Heart right ventricle (tissue), 16 donors: ENCODE data around the gene VPS26A. TPM values are rescaled to one million over a fixed set of nuclear protein-coding genes. Genes with fewer than 3 reads are reported as not detected.
A peak's percentile ranks its signal among the peaks of the same experiment; 100 is the strongest.

Source experiments
- ATAC-seq, 8 donors: fragments of 200-7000 bp; cut with Tn5 transposase; one replicate each; pipeline ENCODE4 v1.9.1; 2020; ENCODE audit warnings: mild to moderate bottlenecking in 8 of 8, moderate library complexity in 8 of 8, moderate number of reproducible peaks in 1 of 8
- DNase-seq, 2 donors: peaks; one replicate each; pipeline ENCODE4 v3.0.0-alpha.2; 2020
- H3K27ac ChIP-seq, 10 donors: fragments of 200-600 bp; sonication (generic) in 2 of 10; one replicate each; pipeline versions ENCODE4 v1.5.0 to v1.8.0; 2020 to 2022; ENCODE audit warnings: mild to moderate bottlenecking in 3 of 10
- H3K27me3 ChIP-seq, 7 donors: fragments of 200-600 bp; one replicate each; pipeline ENCODE4 v1.8.0; 2021 to 2022; ENCODE audit warnings: mild to moderate bottlenecking in 2 of 7
- H3K36me3 ChIP-seq, 9 donors: fragments of 200-600 bp; sonication (generic) in 1 of 9; one replicate each; pipeline versions ENCODE4 v1.5.0 to v1.8.0; 2020 to 2022; ENCODE audit warnings: mild to moderate bottlenecking in 2 of 9
- H3K4me1 ChIP-seq, 9 donors: fragments of 200-600 bp; sonication (generic) in 1 of 9; one replicate each; pipeline versions ENCODE4 v1.5.0 to v1.8.0; 2020 to 2022; ENCODE audit warnings: mild to moderate bottlenecking in 4 of 9
- H3K4me3 ChIP-seq, 10 donors: fragments of 200-600 bp; sonication (generic) in 2 of 10; one replicate each; pipeline versions ENCODE4 v1.5.0 to v1.8.0; 2020 to 2022; ENCODE audit warnings: mild to moderate bottlenecking in 7 of 10, moderate library complexity in 2 of 10
- H3K9me3 ChIP-seq, 11 donors: fragments of 200-600 bp in 10 of 11; sonication (generic) in 2 of 11; one replicate each; pipeline versions ENCODE4 v1.5.0 to v1.8.0; 2013 to 2022; ENCODE audit warnings: mild to moderate bottlenecking in 2 of 11, control low read depth in 1 of 11, moderate library complexity in 1 of 11
- whole genome bisulfite sequencing, 2 donors: extraction: QIAGEN DNeasy Blood & Tissue Kit; methylation state at CpG; one replicate each; pipeline ENCODE4 v1.1.7; 2013; ENCODE audit warnings: inconsistent platforms in 1 of 2; 5-methylcytosine and 5-hydroxymethylcytosine counted together
- intact Hi-C, 10 donors: fragments of 100-400 bp; cut with DNase I; formaldehyde crosslinking; loops; one replicate each; pipeline versions ENCODE4 v1.11.1 to v1.14.2; 2022
- polyA plus RNA-seq, 2 donors: library from polyadenylated mRNA; stranded (reverse); fragments of 200-250 nt; gene quantifications; one replicate each; pipeline ENCODE4 v1.2.3, GENCODE V29; 2013
- total RNA-seq, 10 donors: library from RNA; stranded (reverse); fragmentation: NEBNext Ultra II Directional in 3 of 10; extraction: Animal tissue kit (Norgen Biotek cat#: 25700) in 3 of 10; gene quantifications; one replicate each; pipeline versions ENCODE4 v1.2.1 to v1.2.4, GENCODE V29; 2021 to 2023
- TF ChIP-seq, protein P1 (sequence below), 9 donors: fragments of 200-600 bp; sonication (generic) in 2 of 9; IDR thresholded peaks; one replicate each; pipeline versions ENCODE4 v1.5.0 to v1.8.0; 2021 to 2022; ENCODE audit warnings: antibody characterized with exemption in 9 of 9, mild to moderate bottlenecking in 5 of 9, moderate library complexity in 1 of 9
- donor health status: Arrhythmogenic right ventricular cardiomyopathy.
- donor health status: ischemic (EF 13 %, LVEDD 7.1; RV severe dilation, severe dysfunction).
- donor health status: healthy with polysubstance abuse.
- donor health status: DM: no; HTN: yes; CAD: no.
- donor health status: DM: no; HTN: no; CAD: no.
- donor health status: ischemic (EF 25% LVEDD 6.9; RV normal size, moderate dysfunction).
- donor health status: ischemic (EF 25% LVEDD 5.7; RV mildly dilated, moderate dysfunction).
- donor health status: healthy.
- donor health status: DM: yes; HTN: yes; CAD: no.
- donor health status: Ischemic cardiomyopathy.
- donor health status: ischemic (EF 35%, LVEDD 5.7; RV mildly dilated, moderate dysfunction).
- donor health status: nonischemic (EF 11% LVEDD 7.7; RV severe dilation, severe dysfunction).
- donor health status: DM: yes; HTN: yes; CAD: no.
- donor health status: PGD.
- donor health status: ischemic (EF 29% LVEDD 5.4; RV normal size, mild dysfunction).
- donor health status: nonischemic (EF 23%, LVEDD 6.1; RV moderate dilation, normal function).

The VPS26A gene
- total and polyA plus RNA-seq, 12 donors = 15.9 to 43.8 (median 34.2) TPM

DNA sequence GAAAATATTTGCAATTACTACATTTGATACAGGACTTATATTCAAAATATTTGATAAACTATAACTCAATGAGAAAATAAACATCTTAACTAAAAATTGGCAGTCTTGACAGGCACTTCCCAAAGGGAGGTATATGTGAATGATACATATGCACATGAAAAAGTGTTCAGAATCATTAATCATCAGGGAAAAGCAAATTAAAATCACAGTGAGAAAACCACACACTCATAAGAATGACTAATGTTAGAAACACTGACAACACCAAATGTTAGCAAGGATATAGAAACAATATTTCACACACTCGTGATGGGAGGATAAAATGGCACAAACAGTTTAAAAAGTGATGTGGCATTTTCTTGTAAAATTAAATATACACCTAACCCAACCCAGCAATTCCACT is 4.1 kb upstream of the VPS26A start:
- Histone ChIP-seq H3K4me1 (peaks cover under 1 to 9% (median 7%) of the 10 kb centered on the region in 9 donors), H3K4me3 (no peak overlapping the region), H3K9me3 (no peaks in the 10 kb centered on the region), H3K27ac (no peak overlapping the region), H3K27me3 (no peaks in the 10 kb centered on the region), H3K36me3 (no peaks in the 10 kb centered on the region)
- TF ChIP-seq, protein P1, sequence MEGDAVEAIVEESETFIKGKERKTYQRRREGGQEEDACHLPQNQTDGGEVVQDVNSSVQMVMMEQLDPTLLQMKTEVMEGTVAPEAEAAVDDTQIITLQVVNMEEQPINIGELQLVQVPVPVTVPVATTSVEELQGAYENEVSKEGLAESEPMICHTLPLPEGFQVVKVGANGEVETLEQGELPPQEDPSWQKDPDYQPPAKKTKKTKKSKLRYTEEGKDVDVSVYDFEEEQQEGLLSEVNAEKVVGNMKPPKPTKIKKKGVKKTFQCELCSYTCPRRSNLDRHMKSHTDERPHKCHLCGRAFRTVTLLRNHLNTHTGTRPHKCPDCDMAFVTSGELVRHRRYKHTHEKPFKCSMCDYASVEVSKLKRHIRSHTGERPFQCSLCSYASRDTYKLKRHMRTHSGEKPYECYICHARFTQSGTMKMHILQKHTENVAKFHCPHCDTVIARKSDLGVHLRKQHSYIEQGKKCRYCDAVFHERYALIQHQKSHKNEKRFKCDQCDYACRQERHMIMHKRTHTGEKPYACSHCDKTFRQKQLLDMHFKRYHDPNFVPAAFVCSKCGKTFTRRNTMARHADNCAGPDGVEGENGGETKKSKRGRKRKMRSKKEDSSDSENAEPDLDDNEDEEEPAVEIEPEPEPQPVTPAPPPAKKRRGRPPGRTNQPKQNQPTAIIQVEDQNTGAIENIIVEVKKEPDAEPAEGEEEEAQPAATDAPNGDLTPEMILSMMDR (IDR thresholded peaks at IDR 0.05) = no peak
- intact Hi-C loops = loop anchor here in 2 of 10 donors (5.0 to 10.0 kb wide), 2 partner anchors 62 to 115 kb away; partner anchors contain the start of gene SUPV3L1 (in 1 of the 2)
- 67 to 74% methylated on average over 1 of the region's 1 CpG for WGBS, 2 donors
- no peak for DNase-seq
- no peak for ATAC-seq

DNA sequence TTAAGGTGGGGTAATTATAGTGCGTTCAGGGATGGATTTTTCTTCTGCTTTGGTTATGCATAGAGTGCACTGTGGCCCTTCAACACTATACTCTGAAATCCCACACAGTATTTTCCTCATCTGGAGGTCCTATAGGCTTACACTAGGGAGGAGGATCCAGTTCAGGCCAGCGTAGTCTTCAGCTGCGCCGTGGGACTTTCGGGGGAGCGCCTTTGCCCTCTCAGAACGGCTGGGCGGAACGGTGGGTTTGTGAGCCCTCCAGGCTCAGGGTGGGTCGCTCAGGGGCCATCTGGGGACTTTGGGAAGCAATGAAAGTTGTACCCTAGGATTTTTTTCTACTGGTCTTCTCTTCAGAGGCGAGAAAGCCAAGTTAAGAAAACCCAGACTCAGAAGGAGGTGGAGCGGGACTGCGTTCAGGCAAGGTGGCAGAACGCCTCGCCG is 652 bp upstream of the VPS26A start:
- H3K27me3 ChIP-seq = no peaks in the 10 kb centered on the region
- H3K27ac ChIP-seq = peak overlapping the region; percentile 80 to 99 (median 94)
- no peaks in the 10 kb centered on the region for H3K36me3 ChIP-seq
- H3K4me1 ChIP-seq = peaks cover 4 to 37% (median 19%) of the 10 kb centered on the region in 9 donors
- peak; percentile 18 to 77 (median 48) for ATAC-seq
- intact Hi-C loops = loop anchor here in 2 of 10 donors (5.0 to 10.0 kb wide), 2 partner anchors 59 to 119 kb away; partner anchors contain the start of gene SUPV3L1 (in 1 of the 2)
- H3K9me3 ChIP-seq = no peaks in the 10 kb centered on the region
- peak overlapping the region; percentile 42 to 96 (median 90) for H3K4me3 ChIP-seq
- DNase-seq = no peak
- TF ChIP-seq, protein P1 (IDR thresholded peaks at IDR 0.05) = peak in 1 of 9 donors; percentile 16
- 0 to 1% methylated on average over 16 of the region's 16 CpGs for WGBS, 2 donors

DNA sequence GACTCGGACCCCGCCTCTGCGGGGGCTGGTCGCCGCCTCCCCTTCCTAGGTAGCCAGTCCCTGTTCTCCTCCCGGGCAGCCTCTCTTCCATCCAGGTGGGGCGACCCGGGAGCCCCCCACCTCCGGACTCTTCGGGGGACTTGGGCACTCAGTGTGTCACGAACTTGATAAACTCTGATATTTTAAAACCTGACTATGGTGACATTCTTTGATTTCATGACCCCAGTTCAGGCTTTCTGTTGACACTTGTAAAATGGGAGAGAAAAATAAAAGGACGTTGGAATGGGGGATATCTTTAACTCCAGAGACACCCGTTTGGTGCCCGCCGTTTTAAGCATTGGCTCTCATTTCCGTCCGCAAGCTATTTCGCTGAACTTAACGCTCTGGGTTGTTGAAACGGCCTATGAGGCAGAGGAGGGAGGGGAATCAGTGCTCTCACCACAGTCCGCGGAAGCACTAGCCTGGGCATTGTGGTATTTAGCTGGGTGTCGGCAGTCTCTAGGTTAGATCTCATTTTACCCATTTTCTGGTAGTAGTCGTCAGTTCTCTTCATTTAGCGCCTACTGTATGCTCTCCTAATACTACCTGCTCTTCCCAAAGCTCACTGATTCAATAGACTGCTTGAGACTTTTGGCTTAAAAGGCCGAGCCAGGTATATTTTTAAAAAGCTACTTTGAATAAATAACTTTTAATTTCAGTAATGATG is 738 bp downstream of the VPS26A start:
- Histone ChIP-seq H3K9me3 (no peaks in the 10 kb centered on the region), H3K27me3 (no peaks in the 10 kb centered on the region), H3K4me1 (peaks cover 4 to 41% (median 29%) of the 10 kb centered on the region in 9 donors), H3K36me3 (no peaks in the 10 kb centered on the region), H3K4me3 (peak overlapping the region; percentile 61 to 96 (median 90)), H3K27ac (peak overlapping the region; percentile 82 to 99 (median 94))
- intact Hi-C loops = loop anchor here in 2 of 10 donors (5.0 to 10.0 kb wide), 2 partner anchors 58 to 120 kb away; partner anchors contain the start of gene SUPV3L1 (in 1 of the 2)
- TF ChIP-seq, protein P1 (IDR thresholded peaks at IDR 0.05) = no peak
- DNase-seq (peak; percentile 33 to 40), ATAC-seq (peak in 2 of 8 donors; percentile 9 to 17)
- 0 to 1% methylated on average over 26 of the region's 26 CpGs for WGBS, 2 donors

DNA sequence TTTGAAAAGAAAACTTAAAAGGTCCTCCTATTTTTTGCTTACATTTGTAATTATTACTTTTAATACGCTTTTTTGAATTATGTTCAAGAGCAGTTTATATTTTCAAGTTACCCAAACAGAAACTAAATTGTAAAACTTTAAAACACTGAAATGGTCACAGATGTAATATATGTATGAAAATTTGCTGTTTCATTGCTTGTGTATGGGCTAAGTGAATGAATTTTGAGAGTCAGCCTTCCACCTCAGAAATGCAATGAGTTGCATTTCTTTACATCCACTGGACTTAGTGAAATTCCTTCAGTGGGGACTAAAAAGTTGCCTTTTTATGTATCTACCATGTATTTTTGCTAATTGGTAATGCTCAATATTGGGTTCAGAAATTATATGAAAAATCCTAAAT is 1.6 kb downstream of the VPS26A start:
- ATAC-seq (no peak), DNase-seq (no peak)
- 73 to 79% methylated on average over 1 of the region's 1 CpG for WGBS, 2 donors
- TF ChIP-seq, protein P1 (IDR thresholded peaks at IDR 0.05) = no peak
- no peaks in the 10 kb centered on the region for H3K36me3 ChIP-seq
- H3K4me3 ChIP-seq = peak overlapping the region in 6 of 10 donors; percentile 76 to 96 (median 90)
- peaks cover 4 to 49% (median 38%) of the 10 kb centered on the region in 9 donors for H3K4me1 ChIP-seq
- H3K9me3 ChIP-seq = no peaks in the 10 kb centered on the region
- peak overlapping the region in 2 of 10 donors; percentile 98 to 99 for H3K27ac ChIP-seq
- intact Hi-C loops = loop anchor here in 1 of 10 donors (10.0 kb wide), 1 partner anchor 121 kb away; no protein-coding TSS in a partner anchor
- H3K27me3 ChIP-seq = no peaks in the 10 kb centered on the region
